ENCODE results near the gene RCVRN.

DNA sequence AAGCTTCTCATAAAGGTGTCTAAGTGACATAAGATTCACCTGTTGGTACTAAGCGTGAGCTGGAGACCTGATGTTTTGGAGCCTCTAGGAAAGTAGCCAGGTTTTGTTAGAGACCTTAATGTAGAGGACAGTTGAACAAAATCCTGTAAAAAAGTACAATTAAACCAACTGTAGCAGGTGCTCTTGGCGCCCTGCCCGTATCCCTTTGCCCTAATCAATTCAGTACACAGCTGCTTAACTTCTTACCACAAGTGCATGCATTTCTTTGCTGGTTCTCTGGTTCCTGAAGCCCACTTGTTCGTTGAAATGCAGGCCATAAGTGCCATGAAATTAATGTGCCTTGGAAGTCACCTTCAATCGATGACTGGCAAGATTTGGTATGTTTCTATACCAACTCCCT lies 54.9 kb downstream of the RCVRN start:
- no peak for TF ChIP-seq POLR2AphosphoS5 (IDR thresholded peaks at IDR 0.05)
- TF ChIP-seq, protein P1, sequence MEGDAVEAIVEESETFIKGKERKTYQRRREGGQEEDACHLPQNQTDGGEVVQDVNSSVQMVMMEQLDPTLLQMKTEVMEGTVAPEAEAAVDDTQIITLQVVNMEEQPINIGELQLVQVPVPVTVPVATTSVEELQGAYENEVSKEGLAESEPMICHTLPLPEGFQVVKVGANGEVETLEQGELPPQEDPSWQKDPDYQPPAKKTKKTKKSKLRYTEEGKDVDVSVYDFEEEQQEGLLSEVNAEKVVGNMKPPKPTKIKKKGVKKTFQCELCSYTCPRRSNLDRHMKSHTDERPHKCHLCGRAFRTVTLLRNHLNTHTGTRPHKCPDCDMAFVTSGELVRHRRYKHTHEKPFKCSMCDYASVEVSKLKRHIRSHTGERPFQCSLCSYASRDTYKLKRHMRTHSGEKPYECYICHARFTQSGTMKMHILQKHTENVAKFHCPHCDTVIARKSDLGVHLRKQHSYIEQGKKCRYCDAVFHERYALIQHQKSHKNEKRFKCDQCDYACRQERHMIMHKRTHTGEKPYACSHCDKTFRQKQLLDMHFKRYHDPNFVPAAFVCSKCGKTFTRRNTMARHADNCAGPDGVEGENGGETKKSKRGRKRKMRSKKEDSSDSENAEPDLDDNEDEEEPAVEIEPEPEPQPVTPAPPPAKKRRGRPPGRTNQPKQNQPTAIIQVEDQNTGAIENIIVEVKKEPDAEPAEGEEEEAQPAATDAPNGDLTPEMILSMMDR (IDR thresholded peaks at IDR 0.05) = no peak
- TF ChIP-seq POLR2A (IDR thresholded peaks at IDR 0.05) = no peak

Measured in transverse colon (tissue), 4 donors.